Smooth muscle cell (in vitro differentiated cells): ENCODE results near the gene EVPLL. TPM values are rescaled to one million over a fixed set of nuclear protein-coding genes. Genes with fewer than 3 reads are reported as not detected.

Experiments used
- DNase-seq: peaks from one replicate; lab custom pipeline; 2025; ENCODE audit not compliant: unreplicated experiment; lab: John Stamatoyannopoulos, UW
- H2AFZ ChIP-seq: fragments of 200-600 bp; sonication (generic); 2 replicates; pipeline ENCODE4 v1.6.0; 2016; ENCODE audit warnings: antibody characterized with exemption, low read depth, mild to moderate bottlenecking
- H3F3A ChIP-seq: fragments of 200-600 bp; sonication (generic); 2 replicates; pipeline ENCODE4 v1.6.0; 2017; ENCODE audit warnings: antibody characterized with exemption, low read depth
- H3K27ac ChIP-seq: fragments of 200-600 bp; sonication (generic); 2 replicates; pipeline ENCODE4 v1.5.1; 2016; ENCODE audit warnings: low read depth, mild to moderate bottlenecking
- H3K27me3 ChIP-seq: fragments of 200-600 bp; sonication (generic); 2 replicates; pipeline ENCODE4 v1.6.1; 2016; ENCODE audit warnings: low read depth, mild to moderate bottlenecking
- H3K36me3 ChIP-seq: fragments of 200-600 bp; sonication (generic); 2 replicates; pipeline ENCODE4 v1.5.1; 2016; ENCODE audit warnings: low read depth
- H3K4me1 ChIP-seq: fragments of 200-600 bp; sonication (generic); 2 replicates; pipeline ENCODE4 v1.5.1; 2016; ENCODE audit warnings: low read depth
- H3K4me2 ChIP-seq: fragments of 200-600 bp; sonication (generic); 2 replicates; pipeline ENCODE4 v1.6.0; 2016; ENCODE audit warnings: mild to moderate bottlenecking
- H3K4me3 ChIP-seq: fragments of 200-600 bp; sonication (generic); 2 replicates; pipeline ENCODE4 v1.5.1; 2016; ENCODE audit warnings: mild to moderate bottlenecking
- H3K79me2 ChIP-seq: fragments of 200-600 bp; sonication (generic); 2 replicates; pipeline ENCODE4 v1.6.0; 2016; ENCODE audit warnings: low read depth, mild to moderate bottlenecking
- H3K9ac ChIP-seq: fragments of 200-600 bp; sonication (generic); 2 replicates; pipeline ENCODE4 v1.6.0; 2016; ENCODE audit warnings: low read depth
- H3K9me3 ChIP-seq: fragments of 200-600 bp; sonication (generic); replicated peaks from 2 replicates; pipeline ENCODE4 v1.5.1; 2016; ENCODE audit warnings: low read depth
- H4K20me1 ChIP-seq: fragments of 200-600 bp; sonication (generic); 2 replicates; pipeline ENCODE4 v1.6.0; 2016; ENCODE audit warnings: low read depth
- WGBS: methylation state at CpG from one replicate; pipeline ENCODE4 v1.1.7; 2016; ENCODE audit warnings: low lambda C conversion rate; 5-methylcytosine and 5-hydroxymethylcytosine counted together
- polyA plus RNA-seq: library from polyadenylated mRNA; unstranded; fragments of >200 nt; fragmentation: Nextera tagmentation; extraction: Ambion mirVana; gene quantifications from 2 replicates; pipeline ENCODE4 v1.2.1, GENCODE V29; 2016
- total RNA-seq: library from RNA; depleted of rRNA; stranded (reverse); fragments of >200 nt; gene quantifications from 2 replicates; pipeline ENCODE4 v1.2.3, GENCODE V29; 2014
- TF ChIP-seq, protein P1 (sequence below): fragments of 200-600 bp; sonication (generic); IDR thresholded peaks from 2 replicates; pipeline ENCODE4 v1.5.1; 2017; ENCODE audit warnings: borderline replicate concordance, mild to moderate bottlenecking, antibody characterized with exemption; ENCODE audit not compliant: insufficient read depth, poor library complexity, severe bottlenecking

Gene EVPLL
- total and polyA plus RNA-seq, 2 experiments from 2014 or later = not detected

DNA sequence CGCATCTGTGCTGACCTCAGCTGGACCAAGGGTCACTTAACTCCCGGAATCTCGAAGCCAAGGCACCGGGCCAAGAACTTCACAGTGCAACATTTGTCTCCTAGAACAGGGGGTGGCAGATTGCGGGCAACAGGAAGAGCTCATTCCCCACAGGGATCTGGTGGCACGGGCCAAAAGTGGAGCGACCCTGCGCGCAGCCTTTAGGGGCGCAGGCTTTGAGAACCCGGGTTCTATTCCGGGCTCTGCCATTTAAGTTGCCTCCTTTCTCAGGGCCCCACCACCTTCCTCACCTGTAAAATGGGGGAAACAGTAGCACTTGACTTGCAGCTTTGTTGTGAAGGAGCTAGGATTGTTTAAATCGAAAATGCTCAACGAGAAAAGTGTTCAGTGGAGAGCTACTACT is 14.9 kb upstream of the EVPLL start:
- peaks cover 7% of the 10 kb centered on the region for H3K4me1 ChIP-seq
- peak overlapping the region; percentile 63 for H3K4me3 ChIP-seq
- no peaks in the 10 kb centered on the region for H3K9me3 ChIP-seq
- DNase-seq = no peak
- peak overlapping the region; percentile 94 for H3K4me2 ChIP-seq
- no peaks in the 10 kb centered on the region for H4K20me1 ChIP-seq
- peak overlapping the region; percentile 26 for H3K9ac ChIP-seq
- no peak overlapping the region for H3K27ac ChIP-seq
- no peaks in the 10 kb centered on the region for H3K36me3 ChIP-seq
- H3K79me2 ChIP-seq = no peaks in the 10 kb centered on the region
- 9% methylated on average over 14 of the region's 14 CpGs for WGBS
- no peaks in the 10 kb centered on the region for H3K27me3 ChIP-seq
- TF ChIP-seq, protein P1, sequence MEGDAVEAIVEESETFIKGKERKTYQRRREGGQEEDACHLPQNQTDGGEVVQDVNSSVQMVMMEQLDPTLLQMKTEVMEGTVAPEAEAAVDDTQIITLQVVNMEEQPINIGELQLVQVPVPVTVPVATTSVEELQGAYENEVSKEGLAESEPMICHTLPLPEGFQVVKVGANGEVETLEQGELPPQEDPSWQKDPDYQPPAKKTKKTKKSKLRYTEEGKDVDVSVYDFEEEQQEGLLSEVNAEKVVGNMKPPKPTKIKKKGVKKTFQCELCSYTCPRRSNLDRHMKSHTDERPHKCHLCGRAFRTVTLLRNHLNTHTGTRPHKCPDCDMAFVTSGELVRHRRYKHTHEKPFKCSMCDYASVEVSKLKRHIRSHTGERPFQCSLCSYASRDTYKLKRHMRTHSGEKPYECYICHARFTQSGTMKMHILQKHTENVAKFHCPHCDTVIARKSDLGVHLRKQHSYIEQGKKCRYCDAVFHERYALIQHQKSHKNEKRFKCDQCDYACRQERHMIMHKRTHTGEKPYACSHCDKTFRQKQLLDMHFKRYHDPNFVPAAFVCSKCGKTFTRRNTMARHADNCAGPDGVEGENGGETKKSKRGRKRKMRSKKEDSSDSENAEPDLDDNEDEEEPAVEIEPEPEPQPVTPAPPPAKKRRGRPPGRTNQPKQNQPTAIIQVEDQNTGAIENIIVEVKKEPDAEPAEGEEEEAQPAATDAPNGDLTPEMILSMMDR = no peak
- H2AFZ ChIP-seq = peak overlapping the region; percentile 91
- no peaks in the 10 kb centered on the region for H3F3A ChIP-seq

DNA sequence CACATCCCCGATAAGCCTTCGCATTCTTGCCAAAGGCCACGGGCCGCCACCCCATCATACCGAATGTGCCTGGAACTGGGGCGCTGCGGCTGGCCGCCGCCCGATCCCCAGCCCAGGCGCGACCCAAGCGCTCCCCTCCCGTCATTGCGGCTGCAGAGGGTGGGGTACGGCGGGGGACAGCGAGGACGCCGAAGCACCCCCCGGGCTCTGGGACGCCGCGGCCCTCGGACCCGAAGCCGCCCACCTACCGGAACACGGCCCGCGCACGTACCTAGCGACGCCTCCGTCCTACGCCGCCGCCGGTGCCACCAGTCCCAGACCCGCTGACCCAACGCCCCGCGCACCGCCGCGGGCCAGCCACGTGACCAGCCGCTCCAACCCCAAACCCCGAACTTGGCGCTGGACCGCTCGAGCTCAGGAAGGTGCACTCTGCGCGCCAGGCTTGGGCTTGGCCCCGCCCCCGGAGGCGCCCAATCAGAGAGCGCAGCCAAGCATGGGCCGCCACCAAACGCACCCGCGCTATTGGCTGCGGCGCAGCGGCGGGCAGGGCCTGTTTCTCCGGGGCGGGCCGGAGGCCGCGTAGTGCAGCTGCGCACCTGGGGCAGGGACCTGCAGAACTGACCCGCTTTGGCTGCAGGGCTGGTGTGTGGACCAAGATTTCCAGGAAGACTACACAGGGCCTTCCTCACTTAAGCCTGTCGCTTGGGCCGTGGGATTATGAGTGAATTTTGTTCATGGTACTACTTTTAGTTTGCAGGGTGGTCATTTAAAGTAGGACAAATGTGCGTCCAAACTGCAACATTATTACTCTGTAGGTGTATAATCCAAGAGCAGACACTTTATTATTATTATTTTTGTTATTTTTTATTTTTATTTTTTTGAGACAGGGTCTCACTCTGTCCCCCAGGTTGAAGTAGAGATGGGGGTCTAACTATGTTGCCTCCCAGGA is 14.2 kb upstream of the EVPLL start, which contains the start of gene SHMT1:
TSS of gene SHMT1 (minus strand) at position 450 of the 949 bp plus-strand sequence. CDS start 7,569 bp downstream, outside the sequence.
- no peak within 1 kb of the TSS for H3K27ac ChIP-seq
- H3K9me3 ChIP-seq = no peaks in the 10 kb centered on the region
- peak within 1 kb of the TSS; percentile 94 for H3K4me2 ChIP-seq
- no peaks in the 10 kb centered on the region for H4K20me1 ChIP-seq
- H3K36me3 ChIP-seq = no peaks in the 10 kb centered on the region
- H3K4me3 ChIP-seq = peak within 1 kb of the TSS; percentile 63
- H3K79me2 ChIP-seq = no peaks in the 10 kb centered on the region
- TF ChIP-seq, protein P1 = no peak
- H2AFZ ChIP-seq = peak within 1 kb of the TSS; percentile 91
- H3F3A ChIP-seq = no peaks in the 10 kb centered on the region
- H3K27me3 ChIP-seq = no peaks in the 10 kb centered on the region
- H3K4me1 ChIP-seq = peaks cover 7% of the 10 kb centered on the region
- peak; percentile 44 for DNase-seq
- WGBS = 2% methylated on average over 45 of the region's 76 CpGs
- peak within 1 kb of the TSS; percentile 26 for H3K9ac ChIP-seq

DNA sequence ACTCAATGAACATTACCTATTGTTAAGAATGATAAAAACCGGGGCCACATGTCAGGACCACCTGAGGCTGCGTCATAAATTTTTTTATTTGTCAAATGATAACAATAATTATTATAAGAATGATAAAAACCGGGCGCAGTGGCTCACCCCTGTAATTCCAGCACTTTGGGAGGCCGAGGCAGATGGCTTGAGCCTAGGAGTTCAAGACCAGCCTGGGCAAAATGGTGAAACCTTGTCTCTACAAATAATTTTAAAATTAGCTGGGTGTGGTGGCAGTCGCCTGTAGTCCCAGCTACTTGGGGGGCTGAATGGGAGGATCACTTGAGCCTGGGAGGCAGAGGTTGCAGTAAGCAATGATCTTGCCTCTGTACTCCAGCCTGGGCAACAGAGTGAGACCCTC is 13.4 kb upstream of the EVPLL start:
- Histone ChIP-seq H2AFZ (no peak overlapping the region), H3F3A (no peaks in the 10 kb centered on the region), H3K79me2 (no peaks in the 10 kb centered on the region), H3K9me3 (no peaks in the 10 kb centered on the region), H3K27ac (no peak overlapping the region), H3K27me3 (no peaks in the 10 kb centered on the region), H4K20me1 (no peaks in the 10 kb centered on the region), H3K4me3 (no peak overlapping the region), H3K36me3 (no peaks in the 10 kb centered on the region), H3K4me1 (peaks cover 7% of the 10 kb centered on the region), H3K9ac (no peak overlapping the region), H3K4me2 (no peak overlapping the region)
- 95% methylated on average over 6 of the region's 6 CpGs for WGBS
- TF ChIP-seq, protein P1 = no peak
- DNase-seq = no peak
